OCI-LY3 (cell line): ENCODE results near the gene ELMO1.

Experiments
- H2AFZ ChIP-seq: fragments of 200-600, 300-600 bp; shearing (Covaris generic); 2 replicates; pipeline ENCODE4 v1.6.0; 2014; ENCODE audit warnings: antibody characterized with exemption, low read depth, low read length
- H3K27ac ChIP-seq: fragments of 200-600, 300-600 bp; sonication (generic); 2 replicates; pipeline ENCODE4 v1.5.1; 2014; ENCODE audit warnings: mild to moderate bottlenecking, low read length, moderate library complexity, mixed read lengths
- H3K27me3 ChIP-seq: fragments of 200-600, 300-600 bp; sonication (generic); 2 replicates; pipeline ENCODE4 v1.6.1; 2014; ENCODE audit warnings: low read depth, low read length, mixed read lengths
- H3K36me3 ChIP-seq: fragments of 200-600, 300-600 bp; sonication (generic); replicated peaks from 2 replicates; pipeline ENCODE3; 2014; ENCODE audit warnings: low read depth, low read length, mixed read lengths
- H3K4me1 ChIP-seq: fragments of 300-600, 200-600 bp; sonication (generic); 2 replicates; pipeline ENCODE4 v1.6.1; 2014; ENCODE audit warnings: low read length, mixed read lengths
- H3K4me2 ChIP-seq: fragments of 200-600, 300-600 bp; sonication (generic); 2 replicates; pipeline ENCODE4 v1.6.1; 2014; ENCODE audit warnings: low read length, mixed read lengths
- H3K4me3 ChIP-seq: fragments of 300-600, 200-600 bp; sonication (generic); 2 replicates; pipeline ENCODE4 v1.5.1; 2014; ENCODE audit warnings: antibody characterized with exemption, mild to moderate bottlenecking, low read length, moderate library complexity
- H3K79me2 ChIP-seq: fragments of 300-600, 200-600 bp; shearing (Covaris generic); 2 replicates; pipeline ENCODE4 v1.6.1; 2014; ENCODE audit warnings: mild to moderate bottlenecking, low read length, mixed read lengths
- H3K9ac ChIP-seq: fragments of 300-600, 200-600 bp; shearing (Covaris generic); 2 replicates; pipeline ENCODE4 v1.6.0; 2014; ENCODE audit warnings: mild to moderate bottlenecking, low read length, moderate library complexity
- H3K9me3 ChIP-seq: fragments of 200-600, 300-600 bp; shearing (Covaris generic); 2 replicates; pipeline ENCODE4 v1.6.1; 2014; ENCODE audit warnings: low read length, mixed read lengths; ENCODE audit not compliant: insufficient read depth
- H4K20me1 ChIP-seq: fragments of 200-600, 300-600 bp; sonication (generic); 2 replicates; pipeline ENCODE4 v1.6.1; 2016; ENCODE audit warnings: low read length, mixed read lengths; ENCODE audit not compliant: insufficient read depth
- EZH2phosphoT487 ChIP-seq: fragments of 200-600 bp; shearing (Covaris generic); IDR thresholded peaks from 2 replicates; pipeline ENCODE4 v1.6.1; 2018; ENCODE audit warnings: antibody characterized with exemption, mixed run types, low read depth
- TF ChIP-seq, protein P1 (sequence below): fragments of 200-600, 300-600 bp; sonication (generic); IDR thresholded peaks from 2 replicates; pipeline ENCODE4 v1.5.1; 2014; ENCODE audit warnings: antibody characterized with exemption, low read length, low read depth

ELMO1 gene

DNA sequence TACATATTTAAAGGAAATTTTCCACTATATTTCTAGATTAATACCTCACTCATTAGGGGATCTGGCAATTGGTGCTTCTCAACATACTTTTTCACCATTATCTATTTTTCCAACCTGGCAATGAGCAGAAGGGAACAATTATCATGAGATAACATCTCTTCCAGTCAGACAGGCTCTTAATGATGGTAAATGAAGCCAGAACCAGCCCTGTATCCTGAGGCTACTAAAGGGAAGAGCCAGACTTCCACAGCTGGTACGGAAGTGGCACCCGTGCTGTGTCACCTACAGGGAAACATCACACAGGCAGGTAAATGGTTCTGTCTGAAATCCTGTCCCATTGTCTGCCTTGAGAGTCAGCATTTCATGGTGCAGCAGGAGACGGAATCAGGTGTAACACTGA, 75.9 kb downstream of the ELMO1 start:
- no peak overlapping the region for H3K9ac ChIP-seq
- H3K36me3 ChIP-seq = peaks cover 9% of the 10 kb centered on the region
- H3K79me2 ChIP-seq = no peaks in the 10 kb centered on the region
- peaks cover 9% of the 10 kb centered on the region; the same call in 1 of the 2 replicates for H3K9me3 ChIP-seq
- H4K20me1 ChIP-seq = no peaks in the 10 kb centered on the region
- no peak overlapping the region for H3K4me2 ChIP-seq
- no peaks in the 10 kb centered on the region; the same call in 1 of the 2 replicates for H3K27me3 ChIP-seq
- no peak for TF ChIP-seq EZH2phosphoT487
- peaks cover 8% of the 10 kb centered on the region for H3K4me1 ChIP-seq
- H2AFZ ChIP-seq = no peak overlapping the region
- no peak overlapping the region for H3K27ac ChIP-seq
- no peak overlapping the region for H3K4me3 ChIP-seq

DNA sequence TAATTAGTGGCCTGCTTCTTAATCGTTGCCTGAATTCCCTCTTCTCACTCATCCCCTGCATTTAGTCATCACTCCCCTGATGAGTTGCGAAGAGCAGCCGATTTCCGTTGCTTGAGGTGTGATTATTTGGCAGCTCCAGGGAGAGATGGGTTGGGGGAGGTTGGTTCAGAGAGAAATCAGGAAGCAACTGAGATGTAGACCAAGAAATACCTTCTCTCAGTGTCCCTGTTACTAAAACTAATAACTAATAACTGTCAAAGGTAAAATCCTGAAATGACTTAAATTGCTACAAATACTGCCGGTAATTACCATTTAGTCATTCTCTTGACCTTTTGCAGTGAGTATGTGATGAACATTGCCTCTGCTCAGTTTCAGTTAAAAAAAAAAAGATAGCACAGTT, 76.9 kb downstream of the ELMO1 start:
- Histone ChIP-seq H3K9me3 (peaks cover 8% of the 10 kb centered on the region; the same call in 1 of the 2 replicates), H3K27ac (no peak overlapping the region), H3K27me3 (no peaks in the 10 kb centered on the region; the same call in 1 of the 2 replicates), H3K4me3 (no peak overlapping the region), H3K9ac (no peak overlapping the region), H2AFZ (no peak overlapping the region), H3K4me1 (peaks cover 8% of the 10 kb centered on the region), H3K4me2 (no peak overlapping the region), H3K79me2 (no peaks in the 10 kb centered on the region), H3K36me3 (peaks cover 4% of the 10 kb centered on the region), H4K20me1 (no peaks in the 10 kb centered on the region)
- no peak for TF ChIP-seq EZH2phosphoT487
- TF ChIP-seq, protein P1, sequence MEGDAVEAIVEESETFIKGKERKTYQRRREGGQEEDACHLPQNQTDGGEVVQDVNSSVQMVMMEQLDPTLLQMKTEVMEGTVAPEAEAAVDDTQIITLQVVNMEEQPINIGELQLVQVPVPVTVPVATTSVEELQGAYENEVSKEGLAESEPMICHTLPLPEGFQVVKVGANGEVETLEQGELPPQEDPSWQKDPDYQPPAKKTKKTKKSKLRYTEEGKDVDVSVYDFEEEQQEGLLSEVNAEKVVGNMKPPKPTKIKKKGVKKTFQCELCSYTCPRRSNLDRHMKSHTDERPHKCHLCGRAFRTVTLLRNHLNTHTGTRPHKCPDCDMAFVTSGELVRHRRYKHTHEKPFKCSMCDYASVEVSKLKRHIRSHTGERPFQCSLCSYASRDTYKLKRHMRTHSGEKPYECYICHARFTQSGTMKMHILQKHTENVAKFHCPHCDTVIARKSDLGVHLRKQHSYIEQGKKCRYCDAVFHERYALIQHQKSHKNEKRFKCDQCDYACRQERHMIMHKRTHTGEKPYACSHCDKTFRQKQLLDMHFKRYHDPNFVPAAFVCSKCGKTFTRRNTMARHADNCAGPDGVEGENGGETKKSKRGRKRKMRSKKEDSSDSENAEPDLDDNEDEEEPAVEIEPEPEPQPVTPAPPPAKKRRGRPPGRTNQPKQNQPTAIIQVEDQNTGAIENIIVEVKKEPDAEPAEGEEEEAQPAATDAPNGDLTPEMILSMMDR = no peak

DNA sequence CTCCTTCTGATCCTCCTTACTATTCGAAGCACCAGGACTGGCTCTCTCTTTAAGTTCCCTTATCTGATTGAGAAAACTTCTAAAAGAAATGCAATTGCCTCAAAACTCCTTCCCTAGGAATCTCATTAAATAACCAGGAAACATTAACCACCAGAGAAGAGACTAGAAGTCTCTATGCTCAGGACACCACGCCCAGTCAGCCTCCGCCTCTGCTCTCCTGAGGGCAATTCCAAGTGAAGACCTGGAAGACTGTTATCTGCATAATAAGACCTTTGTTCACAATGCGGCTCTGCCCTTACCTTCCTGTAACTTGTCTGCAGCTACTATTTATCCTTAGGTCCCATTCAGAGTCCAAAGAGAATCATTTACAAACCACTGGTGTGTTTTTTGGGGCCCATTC, 78.8 kb downstream of the ELMO1 start:
- Histone ChIP-seq H2AFZ (no peak overlapping the region), H3K4me3 (no peak overlapping the region), H3K27me3 (no peaks in the 10 kb centered on the region; the same call in 1 of the 2 replicates), H3K79me2 (no peaks in the 10 kb centered on the region), H3K9ac (no peak overlapping the region), H3K36me3 (no peaks in the 10 kb centered on the region), H3K4me1 (peaks cover 8% of the 10 kb centered on the region), H4K20me1 (no peaks in the 10 kb centered on the region), H3K4me2 (no peak overlapping the region), H3K27ac (no peak overlapping the region), H3K9me3 (no peaks in the 10 kb centered on the region)
- TF ChIP-seq, protein P1 = no peak
- TF ChIP-seq EZH2phosphoT487 = no peak

DNA sequence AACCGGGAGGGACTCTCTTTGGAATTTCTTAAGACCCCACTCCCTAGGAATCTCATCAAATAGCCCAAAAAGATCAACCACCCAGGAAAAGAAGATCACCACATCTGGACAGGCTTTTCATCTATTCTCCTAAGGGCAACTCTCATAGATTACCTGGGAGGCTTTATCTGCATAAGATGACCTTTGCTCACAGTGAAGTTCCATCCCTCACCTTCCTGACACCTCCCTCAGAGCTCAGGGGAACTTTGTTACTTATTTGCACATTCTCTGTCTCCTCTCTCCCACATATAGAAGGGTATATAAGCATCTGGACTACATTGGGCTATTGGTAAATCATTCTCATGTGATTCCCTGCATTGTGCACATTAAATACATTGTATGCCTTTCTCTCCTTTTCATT, 80.1 kb downstream of the ELMO1 start:
- Histone ChIP-seq H3K36me3 (no peaks in the 10 kb centered on the region), H3K27me3 (no peaks in the 10 kb centered on the region; the same call in 1 of the 2 replicates), H3K4me1 (peaks cover 15% of the 10 kb centered on the region), H3K79me2 (no peaks in the 10 kb centered on the region), H2AFZ (no peak overlapping the region), H3K4me3 (no peak overlapping the region), H3K9ac (no peak overlapping the region), H3K27ac (no peak overlapping the region), H3K4me2 (no peak overlapping the region), H3K9me3 (no peaks in the 10 kb centered on the region), H4K20me1 (no peaks in the 10 kb centered on the region)
- TF ChIP-seq EZH2phosphoT487 = no peak
- TF ChIP-seq, protein P1 = no peak
